Adrenal gland (tissue), 12 donors: Measurements from ENCODE around the gene B9D1. TPM values are rescaled to one million over a fixed set of nuclear protein-coding genes. Genes with fewer than 3 reads are reported as not detected.
A peak's percentile ranks its signal among the peaks of the same experiment; 100 is the strongest.

ENCODE experiments used
- DNase-seq, 7 donors: peaks; one replicate each; pipeline ENCODE4 v3.0.0-alpha.2; 2019 to 2020
- H3K27ac ChIP-seq, 5 donors: fragments of 200-600 bp; sonication (generic) in 4 of 5; 1 replicate in 3 of 5; 2 replicates in 2 of 5; pipeline versions ENCODE4 v1.5.1 to v1.8.0; 2016 to 2020; ENCODE audit warnings: mild to moderate bottlenecking in 1 of 5
- H3K27me3 ChIP-seq: fragments of 200-600 bp; 2 replicates; pipeline ENCODE4 v1.8.0; 2021
- H3K36me3 ChIP-seq, 2 donors: fragments of 200-600 bp; replicated peaks in 1 of 2; 1 replicate in 1 of 2; 2 replicates in 1 of 2; pipeline versions ENCODE4 v1.5.1 to v1.8.0; 2018 to 2022
- H3K4me1 ChIP-seq, 2 donors: fragments of 200-600 bp; replicated peaks in 1 of 2; 1 replicate in 1 of 2; 2 replicates in 1 of 2; pipeline versions ENCODE4 v1.5.1 to v1.8.0; 2018 to 2021
- H3K4me3 ChIP-seq, 4 donors: fragments of 200-600 bp; sonication (generic) in 3 of 4; one replicate each; pipeline ENCODE4 v1.5.1; 2016 to 2018
- H3K9me3 ChIP-seq, 3 donors: fragments of 200-600 bp; sonication (generic) in 1 of 3; replicated peaks in 1 of 3; 1 replicate in 2 of 3; 2 replicates in 1 of 3; pipeline versions ENCODE4 v1.5.1 to v1.8.0; 2016 to 2021
- CTCF ChIP-seq, 6 experiments: fragments of 450-650 bp in 4 of 6; fragments of 200-600 bp in 2 of 6; sonication (generic) in 1 of 6; IDR thresholded peaks; 1 replicate in 5 of 6; 2 replicates in 1 of 6; pipeline versions ENCODE4 v1.5.1 to v1.8.0; 2016 to 2021; ENCODE audit warnings: antibody characterized with exemption in 6 of 6, mild to moderate bottlenecking in 2 of 6, moderate library complexity in 1 of 6
- POLR2A ChIP-seq, 2 donors: fragments of 450-650 bp; IDR thresholded peaks; one replicate each; pipeline ENCODE4 v1.6.1; 2017; ENCODE audit warnings: antibody characterized with exemption in 2 of 2, mild to moderate bottlenecking in 2 of 2, moderate library complexity in 1 of 2
- WGBS, 4 donors: extraction: QIAGEN DNeasy Blood & Tissue Kit in 2 of 4; methylation state at CpG; one replicate each; pipeline versions ENCODE4 v1.1.5 to v1.1.7; 2013 to 2017; 5-methylcytosine and 5-hydroxymethylcytosine counted together
- intact Hi-C, 2 donors: fragments of 100-400 bp; cut with DNase I; formaldehyde crosslinking; loops; one replicate each; pipeline versions ENCODE4 v1.14.1 to v1.15.0; 2022 to 2023
- polyA plus RNA-seq, 3 donors: library from polyadenylated mRNA; stranded (reverse); fragments of 200-250 nt in 2 of 3; fragments of 350-450 nt in 1 of 3; fragmentation: Illumina TruSeq in 1 of 3; extraction: RNeasy Lipid Tissue Mini Kit (QIAGEN cat#74804) in 1 of 3; gene quantifications; one replicate each; pipeline ENCODE4 v1.2.3, GENCODE V29; 2013 to 2014
- total RNA-seq, 9 donors: library from RNA; depleted of rRNA in 4 of 9; stranded (reverse); fragments of >200 nt in 4 of 9; fragments of 120-200 nt in 1 of 9; fragmentation: NEBNext Ultra II Directional in 1 of 9; extraction: Animal tissue kit (Norgen Biotek cat#: 25700) in 1 of 9; gene quantifications; one replicate each; pipeline versions ENCODE4 v1.1.0 to v1.2.4, GENCODE V29; 2013 to 2023
- donor health status: healthy with polysubstance abuse.
- donor health status: Bipolar disorder and iron deficiency.
- donor health status: DM: yes; HTN: yes; CAD: no.
- donor health status: DM: no; HTN: no; CAD: no.
- donor health status: DM: no; HTN: no; CAD: no.
- donor health status: DM: yes; HTN: yes; CAD: no.

Gene B9D1
- total and polyA plus RNA-seq, 12 donors, result 19.3 to 67.7 (median 30.1) TPM

- Histone ChIP-seq H3K27ac (peak within 1 kb of the TSS; percentile 91 to 99 (median 98)), H3K27me3 (no peaks in the 10 kb centered on the region), H3K36me3 (peaks cover 0 to 44% of the 10 kb centered on the region in 2 donors), H3K9me3 (no peaks in the 10 kb centered on the region), H3K4me1 (peaks cover 9 to 18% of the 10 kb centered on the region in 2 donors), H3K4me3 (peak within 1 kb of the TSS; percentile 39 to 98 (median 70))
- TF ChIP-seq POLR2A (IDR thresholded peaks at IDR 0.05) (no peak), CTCF (IDR thresholded peaks at IDR 0.05) (no peak)
- intact Hi-C loops, result no loop called here
- peak in 3 of 7 donors; percentile 40 to 62 (median 42) for DNase-seq
- WGBS, 4 donors, result 1 to 5% (median 4%) methylated on average over 27 to 69 of the region's 69 CpGs; no CpG with 5 or more reads in 1 of the 4 donors
These were observed 16.2 kb upstream of the B9D1 start, which contains the start of gene MAPK7 for GRCh38 chr17:19378416-19379360. TSS of gene MAPK7 (plus strand) at chr17:19378498. CDS start at chr17:19378901, 403 bp downstream.

- Histone ChIP-seq H3K36me3 (peaks cover 0 to 35% of the 10 kb centered on the region in 2 donors), H3K9me3 (no peaks in the 10 kb centered on the region), H3K4me3 (peak overlapping the region; percentile 29 to 98 (median 70)), H3K27ac (peak overlapping the region; percentile 91 to 99 (median 98)), H3K4me1 (peaks cover 9 to 18% of the 10 kb centered on the region in 2 donors), H3K27me3 (no peaks in the 10 kb centered on the region)
- intact Hi-C loops, result no loop called here
- peak; percentile 46 to 87 for TF ChIP-seq POLR2A (IDR thresholded peaks at IDR 0.05)
- TF ChIP-seq CTCF (IDR thresholded peaks at IDR 0.05), result no peak
- 0 to 1% (median 0%) methylated on average over 15 to 67 of the region's 67 CpGs for WGBS, 4 donors
- peak; percentile 98 to 99 (median 99) for DNase-seq
These were observed 15.3 kb upstream of the B9D1 start for GRCh38 chr17:19377602-19378415.

- Histone ChIP-seq H3K27me3 (no peaks in the 10 kb centered on the region), H3K27ac (peak overlapping the region; percentile 91 to 99 (median 98)), H3K36me3 (peaks cover 0 to 25% of the 10 kb centered on the region in 2 donors), H3K9me3 (no peaks in the 10 kb centered on the region), H3K4me3 (peak overlapping the region in 2 of 4 donors; percentile 59 to 82), H3K4me1 (peaks cover 9 to 18% of the 10 kb centered on the region in 2 donors)
- 37 to 49% (median 46%) methylated on average over 2 of the region's 2 CpGs for WGBS, 4 donors
- intact Hi-C loops, result no loop called here
- TF ChIP-seq CTCF (IDR thresholded peaks at IDR 0.05) (no peak), POLR2A (IDR thresholded peaks at IDR 0.05) (no peak)
- peak in 4 of 7 donors; percentile 5 to 48 (median 16) for DNase-seq
These were observed 14.3 kb upstream of the B9D1 start for GRCh38 chr17:19376811-19377210.

GRCh38 chr17:19375732-19376131 lies 13.2 kb upstream of the B9D1 start:
- H3K27me3 ChIP-seq, result no peaks in the 10 kb centered on the region
- peaks cover 0 to 14% of the 10 kb centered on the region in 2 donors for H3K36me3 ChIP-seq
- no peak for TF ChIP-seq POLR2A (IDR thresholded peaks at IDR 0.05)
- TF ChIP-seq CTCF (IDR thresholded peaks at IDR 0.05), result no peak
- H3K4me3 ChIP-seq, result no peak overlapping the region
- no peaks in the 10 kb centered on the region for H3K9me3 ChIP-seq
- H3K4me1 ChIP-seq, result peaks cover 9 to 24% of the 10 kb centered on the region in 2 donors
- no peak for DNase-seq
- intact Hi-C loops, result no loop called here
- 94 to 97% (median 95%) methylated on average over 1 of the region's 1 CpG for WGBS, 4 donors
- no peak overlapping the region for H3K27ac ChIP-seq
